Cardiac muscle cell (in vitro differentiated cells and primary cell): ENCODE data around the gene KLHDC4. TPM values are rescaled to one million over a fixed set of nuclear protein-coding genes. Genes with fewer than 3 reads are reported as not detected.

Experiments
- DNase-seq, 2 donors: peaks; one replicate each; pipeline versions ENCODE4 v3.0.0 to v3.0.0-alpha.2; 2010 to 2017; ENCODE audit warnings: low read depth in 1 of 2, low spot score in 1 of 2
- H3K27ac ChIP-seq: fragments of 200-600 bp; sonication (generic); 2 replicates; pipeline ENCODE4 v1.5.1; 2016
- H3K27me3 ChIP-seq: fragments of 200-600 bp; sonication (generic); 2 replicates; pipeline ENCODE4 v1.6.0; 2016; ENCODE audit warnings: control low read depth
- H3K36me3 ChIP-seq: fragments of 200-600 bp; sonication (generic); 2 replicates; pipeline ENCODE4 v1.5.1; 2016; ENCODE audit warnings: control low read depth
- H3K4me1 ChIP-seq: fragments of 200-600 bp; sonication (generic); 2 replicates; pipeline ENCODE4 v1.8.1; 2017; ENCODE audit warnings: low read depth, mild to moderate bottlenecking, mixed run types
- H3K4me3 ChIP-seq: fragments of 200-600 bp; sonication (generic); 2 replicates; pipeline ENCODE4 v1.5.1; 2016; ENCODE audit warnings: mild to moderate bottlenecking
- H3K9me3 ChIP-seq: fragments of 200-600 bp; sonication (generic); 2 replicates; pipeline ENCODE4 v1.5.1; 2017; ENCODE audit warnings: low read depth, mild to moderate bottlenecking, control low read depth
- CTCF ChIP-seq: IDR thresholded peaks from 2 replicates; pipeline ENCODE4 v1.5.1; 2012; ENCODE audit warnings: low read depth, mild to moderate bottlenecking, low read length
- polyA plus RNA-seq: library from polyadenylated mRNA; unstranded; fragments of >200 nt; fragmentation: Nextera tagmentation; extraction: Ambion mirVana; gene quantifications from 2 replicates; pipeline ENCODE4 v1.2.1, GENCODE V29; 2016
- total RNA-seq: library from RNA; depleted of rRNA; stranded (reverse); fragments of >200 nt; gene quantifications from 2 replicates; pipeline ENCODE4 v1.2.3, GENCODE V29; 2016

Gene KLHDC4
- total and polyA plus RNA-seq, 2 experiments from 2014 or later, result 13.7 to 18.0 TPM

DNA sequence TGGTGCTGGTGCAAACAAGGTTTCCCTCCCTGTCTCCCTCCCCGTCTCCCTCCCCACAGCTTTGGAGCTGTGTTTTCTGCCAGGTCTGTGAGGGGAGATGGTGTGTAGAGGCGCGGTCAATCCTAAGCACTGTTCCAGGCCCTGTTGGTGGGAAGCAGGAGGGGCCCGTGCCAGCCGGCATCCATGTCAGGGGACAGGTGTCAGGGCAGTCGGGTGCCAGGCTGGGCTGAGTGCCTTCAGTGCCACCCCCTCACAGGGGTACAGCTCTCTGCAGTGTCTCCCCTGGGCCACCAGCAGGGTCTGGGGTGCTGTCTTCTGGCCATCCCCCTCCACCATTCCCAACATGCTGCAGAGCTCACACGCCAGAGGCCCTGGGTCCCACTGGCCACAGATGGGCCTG lies 73.6 kb downstream of the KLHDC4 start:
- Histone ChIP-seq H3K36me3 (peaks cover 11% of the 10 kb centered on the region), H3K27ac (no peak overlapping the region), H3K4me1 (peaks cover 7% of the 10 kb centered on the region), H3K27me3 (no peaks in the 10 kb centered on the region), H3K4me3 (no peak overlapping the region), H3K9me3 (no peaks in the 10 kb centered on the region)
- TF ChIP-seq CTCF, result no peak
- no peak for DNase-seq

- Histone ChIP-seq H3K27ac (peak overlapping the region; percentile 66), H3K4me3 (no peak overlapping the region), H3K27me3 (no peaks in the 10 kb centered on the region), H3K36me3 (peaks cover 11% of the 10 kb centered on the region), H3K4me1 (peaks cover 7% of the 10 kb centered on the region), H3K9me3 (no peaks in the 10 kb centered on the region)
- peak in 1 of 2 donors; percentile 29 for DNase-seq
- TF ChIP-seq CTCF, result no peak
Measured at GRCh38 chr16:87691686-87692079, 74.1 kb downstream of the KLHDC4 start.

GRCh38 chr16:87690911-87691685 lies 74.7 kb downstream of the KLHDC4 start:
- no peaks in the 10 kb centered on the region for H3K9me3 ChIP-seq
- no peak for DNase-seq
- peak overlapping the region; percentile 66 for H3K27ac ChIP-seq
- no peaks in the 10 kb centered on the region for H3K27me3 ChIP-seq
- H3K4me1 ChIP-seq, result peaks cover 7% of the 10 kb centered on the region
- no peak overlapping the region for H3K4me3 ChIP-seq
- peaks cover 6% of the 10 kb centered on the region for H3K36me3 ChIP-seq
- no peak for TF ChIP-seq CTCF

DNA sequence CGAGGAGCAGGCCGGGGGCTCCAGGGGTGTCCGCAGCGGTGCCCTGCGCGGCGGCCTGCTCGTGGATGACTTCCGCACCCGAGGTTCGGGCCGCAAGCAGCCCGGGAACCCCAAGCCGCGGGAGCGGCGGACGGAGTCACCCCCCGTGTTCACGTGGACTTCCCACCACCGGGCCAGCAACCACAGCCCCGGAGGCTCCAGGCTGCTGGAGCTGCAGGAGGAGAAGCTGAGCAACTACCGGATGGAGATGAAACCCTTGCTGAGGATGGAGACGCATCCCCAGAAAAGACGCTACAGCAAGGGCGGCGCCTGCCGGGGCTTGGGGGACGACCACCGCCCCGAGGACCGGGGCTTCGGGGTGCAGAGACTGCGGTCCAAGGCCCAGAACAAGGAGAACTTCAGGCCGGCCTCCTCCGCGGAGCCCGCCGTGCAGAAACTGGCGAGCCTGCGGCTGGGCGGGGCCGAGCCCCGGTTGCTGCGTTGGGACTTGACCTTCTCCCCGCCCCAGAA lies 75.8 kb downstream of the KLHDC4 start:
- peaks cover 1% of the 10 kb centered on the region for H3K36me3 ChIP-seq
- H3K9me3 ChIP-seq, result no peaks in the 10 kb centered on the region
- peaks cover 7% of the 10 kb centered on the region for H3K4me1 ChIP-seq
- no peaks in the 10 kb centered on the region for H3K27me3 ChIP-seq
- no peak for DNase-seq
- no peak for TF ChIP-seq CTCF
- H3K4me3 ChIP-seq, result no peak overlapping the region
- H3K27ac ChIP-seq, result no peak overlapping the region

DNA sequence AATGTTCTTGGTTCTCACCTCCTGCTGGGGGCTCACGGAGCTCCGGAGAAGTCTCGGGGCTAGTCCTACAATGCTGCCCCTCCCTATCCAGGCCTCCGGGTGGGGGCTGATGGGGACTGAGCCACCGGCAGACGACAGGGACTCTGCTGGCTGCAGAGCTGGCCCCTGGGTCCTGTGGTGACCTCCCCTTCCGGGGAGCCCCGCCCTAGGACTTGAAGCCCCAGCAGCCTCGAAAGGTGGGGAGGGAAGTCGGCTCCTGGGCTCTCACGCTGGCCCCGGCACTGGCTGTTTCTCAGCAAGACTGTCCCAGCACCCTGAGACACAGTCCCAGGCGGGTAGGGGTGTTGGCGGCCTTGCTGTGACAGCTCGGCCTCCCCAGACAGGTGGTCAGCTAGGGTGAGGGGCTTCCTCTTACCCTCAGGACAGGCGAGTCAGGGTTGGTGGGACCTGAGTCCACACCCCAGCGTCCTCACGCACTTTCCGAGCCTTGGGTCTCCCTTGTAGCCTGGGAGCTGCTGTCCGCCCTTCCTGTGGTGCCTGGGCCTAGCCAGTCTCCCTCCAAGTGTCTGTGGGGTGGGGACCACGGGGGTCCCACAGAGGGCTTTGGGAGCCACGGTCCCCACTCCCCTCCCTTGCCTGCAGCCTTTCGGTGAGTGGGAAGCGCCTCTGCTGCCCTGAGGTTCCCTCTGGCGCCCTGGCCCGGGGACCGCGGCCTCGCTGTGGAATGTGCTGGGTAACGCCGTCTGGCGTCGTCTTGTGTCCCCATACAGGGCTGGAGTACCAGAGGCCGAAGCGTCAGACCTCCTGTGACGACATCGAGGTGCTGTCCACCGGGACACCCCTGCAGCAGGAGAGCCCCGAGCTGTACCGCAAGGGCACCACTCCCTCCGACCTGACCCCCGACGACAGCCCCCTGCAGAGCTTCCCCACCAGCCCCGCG lies 76.6 kb downstream of the KLHDC4 start:
- TF ChIP-seq CTCF, result no peak
- H3K4me3 ChIP-seq, result no peak overlapping the region
- H3K36me3 ChIP-seq, result no peaks in the 10 kb centered on the region
- no peaks in the 10 kb centered on the region for H3K9me3 ChIP-seq
- no peak for DNase-seq
- H3K27ac ChIP-seq, result no peak overlapping the region
- H3K4me1 ChIP-seq, result peaks cover 7% of the 10 kb centered on the region
- no peaks in the 10 kb centered on the region for H3K27me3 ChIP-seq
